Cardiac muscle cell (in vitro differentiated cells and primary cell): ENCODE results near the gene PKP3. TPM values are rescaled to one million over a fixed set of nuclear protein-coding genes. Genes with fewer than 3 reads are reported as not detected.

Source experiments
- DNase-seq, 2 donors: peaks; one replicate each; pipeline versions ENCODE4 v3.0.0 to v3.0.0-alpha.2; 2010 to 2017; ENCODE audit warnings: low read depth in 1 of 2, low spot score in 1 of 2
- H3K27ac ChIP-seq: fragments of 200-600 bp; sonication (generic); 2 replicates; pipeline ENCODE4 v1.5.1; 2016
- H3K27me3 ChIP-seq: fragments of 200-600 bp; sonication (generic); 2 replicates; pipeline ENCODE4 v1.6.0; 2016; ENCODE audit warnings: control low read depth
- H3K36me3 ChIP-seq: fragments of 200-600 bp; sonication (generic); 2 replicates; pipeline ENCODE4 v1.5.1; 2016; ENCODE audit warnings: control low read depth
- H3K4me1 ChIP-seq: fragments of 200-600 bp; sonication (generic); 2 replicates; pipeline ENCODE4 v1.8.1; 2017; ENCODE audit warnings: low read depth, mild to moderate bottlenecking, mixed run types
- H3K4me3 ChIP-seq: fragments of 200-600 bp; sonication (generic); 2 replicates; pipeline ENCODE4 v1.5.1; 2016; ENCODE audit warnings: mild to moderate bottlenecking
- H3K9me3 ChIP-seq: fragments of 200-600 bp; sonication (generic); 2 replicates; pipeline ENCODE4 v1.5.1; 2017; ENCODE audit warnings: low read depth, mild to moderate bottlenecking, control low read depth
- CTCF ChIP-seq: IDR thresholded peaks from 2 replicates; pipeline ENCODE4 v1.5.1; 2012; ENCODE audit warnings: low read depth, mild to moderate bottlenecking, low read length
- polyA plus RNA-seq: library from polyadenylated mRNA; unstranded; fragments of >200 nt; fragmentation: Nextera tagmentation; extraction: Ambion mirVana; gene quantifications from 2 replicates; pipeline ENCODE4 v1.2.1, GENCODE V29; 2016
- total RNA-seq: library from RNA; depleted of rRNA; stranded (reverse); fragments of >200 nt; gene quantifications from 2 replicates; pipeline ENCODE4 v1.2.3, GENCODE V29; 2016

PKP3 gene
- total and polyA plus RNA-seq, 2 experiments from 2014 or later = 0.09 to 0.57 TPM

- H3K4me1 ChIP-seq = no peaks in the 10 kb centered on the region
- no peak overlapping the region for H3K4me3 ChIP-seq
- TF ChIP-seq CTCF = no peak
- H3K27me3 ChIP-seq = no peaks in the 10 kb centered on the region
- no peak for DNase-seq
- no peak overlapping the region for H3K27ac ChIP-seq
- no peaks in the 10 kb centered on the region for H3K36me3 ChIP-seq
- H3K9me3 ChIP-seq = no peaks in the 10 kb centered on the region
Measured at GRCh38 chr11:438101-438844, 44.3 kb downstream of the PKP3 start.

GRCh38 chr11:439315-440064, 45.5 kb downstream of the PKP3 start:
- no peak overlapping the region for H3K4me3 ChIP-seq

GRCh38 chr11:440065-441042, 46.3 kb downstream of the PKP3 start:
- H3K36me3 ChIP-seq = no peaks in the 10 kb centered on the region
- H3K9me3 ChIP-seq = no peaks in the 10 kb centered on the region
- no peak overlapping the region for H3K4me3 ChIP-seq
- DNase-seq = peak in 1 of 2 donors; percentile 43
- H3K27ac ChIP-seq = no peak overlapping the region
- TF ChIP-seq CTCF = peak; percentile 30
- H3K27me3 ChIP-seq = no peaks in the 10 kb centered on the region
- no peaks in the 10 kb centered on the region for H3K4me1 ChIP-seq

More at GRCh38 chr11:439315-440064, 45.5 kb downstream of the PKP3 start:
- Histone ChIP-seq H3K36me3 (no peaks in the 10 kb centered on the region), H3K27ac (no peak overlapping the region), H3K27me3 (no peaks in the 10 kb centered on the region), H3K4me1 (no peaks in the 10 kb centered on the region), H3K9me3 (no peaks in the 10 kb centered on the region)
- no peak for TF ChIP-seq CTCF
- no peak for DNase-seq

- H3K36me3 ChIP-seq = no peaks in the 10 kb centered on the region
- H3K4me3 ChIP-seq = no peak overlapping the region
- no peaks in the 10 kb centered on the region for H3K27me3 ChIP-seq
- DNase-seq = no peak
- no peaks in the 10 kb centered on the region for H3K4me1 ChIP-seq
- H3K9me3 ChIP-seq = no peaks in the 10 kb centered on the region
- TF ChIP-seq CTCF = no peak
- H3K27ac ChIP-seq = no peak overlapping the region
Measured at GRCh38 chr11:441043-441417, 47.0 kb downstream of the PKP3 start.
